Peyer's patch (tissue), 4 donors: ENCODE results near the gene RGS3. TPM values are rescaled to one million over a fixed set of nuclear protein-coding genes. Genes with fewer than 3 reads are reported as not detected.

Source experiments
- DNase-seq, 3 donors: peaks; one replicate each; pipeline ENCODE4 v3.0.0-alpha.2; 2017 to 2019
- H3K27ac ChIP-seq, 4 donors: fragments of 200-600 bp; sonication (generic); one replicate each; pipeline ENCODE4 v1.5.1; 2016 to 2019
- H3K27me3 ChIP-seq, 2 donors: fragments of 200-600 bp; sonication (generic); one replicate each; pipeline ENCODE4 v1.5.1; 2019
- H3K36me3 ChIP-seq, 3 donors: fragments of 200-600 bp; sonication (generic); one replicate each; pipeline ENCODE4 v1.5.1; 2016 to 2019
- H3K4me1 ChIP-seq, 4 donors: fragments of 200-600 bp; sonication (generic); one replicate each; pipeline ENCODE4 v1.5.1; 2016 to 2019
- H3K4me3 ChIP-seq, 4 donors: fragments of 200-600 bp; sonication (generic); 1 replicate in 3 of 4; 2 replicates in 1 of 4; pipeline ENCODE4 v1.5.1; 2016 to 2019; ENCODE audit warnings: mild to moderate bottlenecking in 1 of 4
- H3K9me3 ChIP-seq, 4 donors: fragments of 200-600 bp; sonication (generic); one replicate each; pipeline ENCODE4 v1.5.1; 2016 to 2019; ENCODE audit warnings: mild to moderate bottlenecking in 1 of 4
- CTCF ChIP-seq, 6 experiments: fragments of 450-650 bp in 4 of 6; fragments of 200-600 bp in 2 of 6; sonication (generic) in 1 of 6; IDR thresholded peaks; one replicate each; pipeline ENCODE4 v1.5.1; 2017 to 2019; ENCODE audit warnings: antibody characterized with exemption in 6 of 6, mild to moderate bottlenecking in 3 of 6, moderate library complexity in 1 of 6
- POLR2A ChIP-seq, 2 donors: fragments of 450-650 bp; IDR thresholded peaks; one replicate each; pipeline ENCODE4 v1.5.1; 2017; ENCODE audit warnings: antibody characterized with exemption in 2 of 2, mild to moderate bottlenecking in 2 of 2, moderate library complexity in 2 of 2
- total RNA-seq, 4 donors: library from RNA; depleted of rRNA; stranded (reverse); fragments of >200 nt; gene quantifications; one replicate each; pipeline ENCODE4 v1.1.0, GENCODE V29; 2016

Gene RGS3
- total RNA-seq, 4 donors from 2014 or later: 55.3 to 113 (median 88.6) TPM

- H3K4me3 ChIP-seq: no peak overlapping the region
- H3K27me3 ChIP-seq: no peaks in the 10 kb centered on the region
- peaks cover 0 to 40% (median 0%) of the 10 kb centered on the region in 3 donors for H3K36me3 ChIP-seq
- no peak overlapping the region for H3K27ac ChIP-seq
- DNase-seq: no peak
- no peaks in the 10 kb centered on the region for H3K9me3 ChIP-seq
- H3K4me1 ChIP-seq: peaks cover 0 to 14% (median 0%) of the 10 kb centered on the region in 4 donors
- TF ChIP-seq CTCF (IDR thresholded peaks at IDR 0.05) (no peak), POLR2A (IDR thresholded peaks at IDR 0.05) (no peak)
These were observed 126.9 kb downstream of the RGS3 start for GRCh38 chr9:113590389-113590788.

- TF ChIP-seq POLR2A (IDR thresholded peaks at IDR 0.05) (no peak), CTCF (IDR thresholded peaks at IDR 0.05) (peak; percentile 24 to 80 (median 76))
- no peaks in the 10 kb centered on the region for H3K27me3 ChIP-seq
- peak overlapping the region in 1 of 4 donors; percentile 11 for H3K27ac ChIP-seq
- DNase-seq: peak; percentile 46 to 84 (median 83)
- H3K36me3 ChIP-seq: peaks cover 0 to 40% (median 0%) of the 10 kb centered on the region in 3 donors
- H3K4me1 ChIP-seq: peaks cover 0 to 18% (median 0%) of the 10 kb centered on the region in 4 donors
- no peaks in the 10 kb centered on the region for H3K9me3 ChIP-seq
- no peak overlapping the region for H3K4me3 ChIP-seq
These were observed 127.7 kb downstream of the RGS3 start for GRCh38 chr9:113590991-113591898.

GRCh38 chr9:113591899-113592625, 128.5 kb downstream of the RGS3 start:
- Histone ChIP-seq H3K36me3 (peaks cover 0 to 44% (median 0%) of the 10 kb centered on the region in 3 donors), H3K27me3 (no peaks in the 10 kb centered on the region), H3K9me3 (no peaks in the 10 kb centered on the region), H3K4me3 (no peak overlapping the region), H3K27ac (no peak overlapping the region), H3K4me1 (peaks cover 0 to 18% (median 0%) of the 10 kb centered on the region in 4 donors)
- TF ChIP-seq POLR2A (IDR thresholded peaks at IDR 0.05): no peak
- TF ChIP-seq CTCF (IDR thresholded peaks at IDR 0.05): no peak
- peak in 1 of 3 donors; percentile 37 for DNase-seq

- H3K27ac ChIP-seq: peak overlapping the region in 3 of 4 donors; percentile 55 to 71 (median 67)
- no peaks in the 10 kb centered on the region for H3K9me3 ChIP-seq
- DNase-seq: peak in 1 of 3 donors; percentile 2
- H3K36me3 ChIP-seq: peaks cover 0 to 53% (median 0%) of the 10 kb centered on the region in 3 donors
- H3K4me1 ChIP-seq: peaks cover 0 to 16% (median 0%) of the 10 kb centered on the region in 4 donors
- no peak for TF ChIP-seq CTCF (IDR thresholded peaks at IDR 0.05)
- no peak for TF ChIP-seq POLR2A (IDR thresholded peaks at IDR 0.05)
- H3K4me3 ChIP-seq: no peak overlapping the region
- H3K27me3 ChIP-seq: no peaks in the 10 kb centered on the region
These were observed 129.5 kb downstream of the RGS3 start for GRCh38 chr9:113592876-113593575.

GRCh38 chr9:113593682-113594281, 130.3 kb downstream of the RGS3 start:
- peak overlapping the region in 3 of 4 donors; percentile 30 to 50 (median 42) for H3K4me3 ChIP-seq
- H3K4me1 ChIP-seq: peaks cover 0 to 14% (median 0%) of the 10 kb centered on the region in 4 donors
- DNase-seq: peak; percentile 36 to 77 (median 58)
- H3K27ac ChIP-seq: peak overlapping the region in 3 of 4 donors; percentile 55 to 71 (median 67)
- TF ChIP-seq POLR2A (IDR thresholded peaks at IDR 0.05): peak in 1 of 2 donors; percentile 11
- TF ChIP-seq CTCF (IDR thresholded peaks at IDR 0.05): no peak
- no peaks in the 10 kb centered on the region for H3K9me3 ChIP-seq
- H3K36me3 ChIP-seq: peaks cover 0 to 57% (median 0%) of the 10 kb centered on the region in 3 donors
- no peaks in the 10 kb centered on the region for H3K27me3 ChIP-seq
